K562 (cell line): ENCODE results near the gene ZGLP1. TPM values are rescaled to one million over a fixed set of nuclear protein-coding genes. Genes with fewer than 3 reads are reported as not detected.
A peak's percentile ranks its signal among the peaks of the same experiment; 100 is the strongest.

Experiments
- ATF6 ChIP-seq: sonication (generic); formaldehyde crosslinking; IDR thresholded peaks from 2 replicates; pipeline ENCODE4 v1.4.0; 2020; ENCODE audit warnings: mild to moderate bottlenecking, missing genetic modification reagents
- CHD2 ChIP-seq: IDR thresholded peaks from 2 replicates; pipeline ENCODE4 v1.6.1; 2011; ENCODE audit warnings: low read depth, low read length
- CREBBP ChIP-seq: IDR thresholded peaks from one replicate; pipeline ENCODE4 v1.6.1; 2012; ENCODE audit warnings: low read depth, mild to moderate bottlenecking, control low read depth, inconsistent platforms, low read length
- DDX20 ChIP-seq: fragments of 450-650 bp; IDR thresholded peaks from 2 replicates; pipeline ENCODE4 v1.6.1; 2016; ENCODE audit warnings: missing genetic modification characterization, low read depth, mild to moderate bottlenecking, missing compliant biosample characterization, moderate library complexity
- EP300 ChIP-seq: IDR thresholded peaks from 2 replicates; pipeline ENCODE4 v1.6.1; 2012; ENCODE audit warnings: low read length, improper control_type of control experiment
- MLLT1 ChIP-seq, 2 experiments: fragments of 450-650 bp; IDR thresholded peaks; 2 replicates each; pipeline ENCODE4 v1.6.1; 2016
- NCOA6 ChIP-seq: fragments of 450-650 bp; IDR thresholded peaks from 2 replicates; pipeline ENCODE4 v1.6.1; 2017; ENCODE audit warnings: mild to moderate bottlenecking
- NFE2L1 ChIP-seq: fragments of 450-650 bp; IDR thresholded peaks from 2 replicates; pipeline ENCODE4 v1.6.1; 2016; ENCODE audit warnings: missing genetic modification characterization, low read depth, mild to moderate bottlenecking, missing compliant biosample characterization, moderate library complexity, borderline replicate concordance
- NFRKB ChIP-seq: fragments of 450-650 bp; IDR thresholded peaks from 2 replicates; pipeline ENCODE4 v1.6.1; 2016; ENCODE audit warnings: low read depth
- SMARCE1 ChIP-seq: fragments of 450-650 bp; IDR thresholded peaks from 2 replicates; pipeline ENCODE4 v1.7.1; 2016; ENCODE audit warnings: mild to moderate bottlenecking
- SP2 ChIP-seq: IDR thresholded peaks from 2 replicates; pipeline ENCODE4 v1.6.1; 2011; ENCODE audit warnings: mild to moderate bottlenecking, low read depth, low read length, moderate library complexity; ENCODE audit not compliant: poor library complexity, severe bottlenecking; ENCODE audit errors: extremely low read depth
- TCF7L2 ChIP-seq: fragments of 150-350 bp; IDR thresholded peaks from 2 replicates; pipeline ENCODE4 v1.6.1; 2016; ENCODE audit warnings: low read depth, mild to moderate bottlenecking, low read length, moderate library complexity
- XRCC4 ChIP-seq: IDR thresholded peaks from one replicate; pipeline ENCODE4 v1.6.1; 2011; ENCODE audit not compliant: insufficient read depth, insufficient read length; ENCODE audit errors: extremely low read depth
- YBX1 ChIP-seq: fragments of 450-650 bp; IDR thresholded peaks from 2 replicates; pipeline ENCODE4 v1.7.1; 2016; ENCODE audit warnings: mild to moderate bottlenecking
- ZNF165 ChIP-seq: fragments of 250-450 bp; sonication (Bioruptor Pico); IDR thresholded peaks from 2 replicates; pipeline ENCODE4 v1.4.0; 2020; ENCODE audit warnings: borderline replicate concordance
- ZNF764 ChIP-seq: fragments of 250-450 bp; sonication (Bioruptor Pico); IDR thresholded peaks from 2 replicates; pipeline ENCODE4 v1.4.0; 2020; ENCODE audit warnings: low read depth, mild to moderate bottlenecking, moderate library complexity
- ZNF77 ChIP-seq: fragments of 250-450 bp; sonication (Bioruptor Pico); IDR thresholded peaks from 2 replicates; pipeline ENCODE4 v1.5.0; 2020
- polyA plus RNA-seq, 8 experiments: library from polyadenylated mRNA; depleted of rRNA in 4 of 8; stranded (reverse) in 5 of 8; unstranded in 3 of 8; fragments of >200 nt; fragmentation: Nextera tagmentation in 2 of 8; fragmentation: Illumina TruSeq in 1 of 8; extraction: Ambion mirVana in 2 of 8; extraction: Trizol in 1 of 8; gene quantifications; 2 replicates each; pipeline versions ENCODE4 v1.2.1 to v1.2.3, GENCODE V29; 2011 to 2014; ENCODE audit warnings: inconsistent platforms in 1 of 8, missing spikeins in 1 of 8
- total RNA-seq, 7 experiments: library from RNA; depleted of rRNA in 6 of 7; stranded (reverse); fragments of >200 nt in 6 of 7; fragmentation: Illumina TruSeq in 2 of 7; extraction: Trizol in 2 of 7; gene quantifications; 2 replicates each; pipeline versions ENCODE4 v1.2.1 to v1.2.3, GENCODE V29; 2011 to 2021; ENCODE audit warnings: low replicate concordance in 1 of 7

The ZGLP1 gene
- total and polyA plus RNA-seq, 9 of the 15 experiments (the other 6 are each of a cell fraction or from before 2014, with no cell fraction given) = 0.24 to 4.5 (median 2.2) TPM

GRCh38 chr19:10270180-10270615, 39.4 kb downstream of the ZGLP1 start (continued):
- TF ChIP-seq ATF6 (CRISPR knock-in tag) = no peak
- no peak for TF ChIP-seq ZNF165 (CRISPR knock-in tag)
- no peak for TF ChIP-seq XRCC4
- TF ChIP-seq NFE2L1 (tag) = no peak
- TF ChIP-seq TCF7L2 = no peak
- no peak for TF ChIP-seq YBX1
- no peak for TF ChIP-seq EP300
- no peak for TF ChIP-seq MLLT1 (IDR thresholded peaks at IDR 0.05)
- peak; percentile 49; the same call in 1 of the 2 replicates for TF ChIP-seq NCOA6
- no peak for TF ChIP-seq SP2
- no peak for TF ChIP-seq ZNF764 (CRISPR knock-in tag)
- TF ChIP-seq CREBBP = no peak
- no peak for TF ChIP-seq DDX20
- 0 out of 2 replicates have a peak, but pooled peaks have one; percentile 24 for TF ChIP-seq NFRKB
- TF ChIP-seq CHD2 = no peak
- TF ChIP-seq SMARCE1 = peak; percentile 27; the same call in 1 of the 2 replicates
- TF ChIP-seq ZNF77 (CRISPR knock-in tag) = no peak
